Mammary epithelial cell (primary cell): ENCODE data around the gene PRRT1B.

Experiments
- EZH2 ChIP-seq: IDR thresholded peaks from 2 replicates; pipeline ENCODE4 v1.6.1; 2012; ENCODE audit warnings: low read length, inconsistent platforms, borderline replicate concordance
- TF ChIP-seq, protein P1 (sequence below), 2 donors: IDR thresholded peaks in 1 of 2; conservative IDR thresholded peaks in 1 of 2; 2 replicates each; pipeline ENCODE4 v1.5.1; 2011 to 2012; ENCODE audit warnings: inconsistent platforms in 2 of 2, low read length in 2 of 2, mild to moderate bottlenecking in 2 of 2, control low read depth in 1 of 2, low read depth in 1 of 2; ENCODE audit not compliant: insufficient read depth in 1 of 2; ENCODE audit errors: extremely low read depth in 1 of 2

GRCh38 chr9:131566158-131566557 lies 20.8 kb downstream of the PRRT1B start:
- TF ChIP-seq, protein P1, sequence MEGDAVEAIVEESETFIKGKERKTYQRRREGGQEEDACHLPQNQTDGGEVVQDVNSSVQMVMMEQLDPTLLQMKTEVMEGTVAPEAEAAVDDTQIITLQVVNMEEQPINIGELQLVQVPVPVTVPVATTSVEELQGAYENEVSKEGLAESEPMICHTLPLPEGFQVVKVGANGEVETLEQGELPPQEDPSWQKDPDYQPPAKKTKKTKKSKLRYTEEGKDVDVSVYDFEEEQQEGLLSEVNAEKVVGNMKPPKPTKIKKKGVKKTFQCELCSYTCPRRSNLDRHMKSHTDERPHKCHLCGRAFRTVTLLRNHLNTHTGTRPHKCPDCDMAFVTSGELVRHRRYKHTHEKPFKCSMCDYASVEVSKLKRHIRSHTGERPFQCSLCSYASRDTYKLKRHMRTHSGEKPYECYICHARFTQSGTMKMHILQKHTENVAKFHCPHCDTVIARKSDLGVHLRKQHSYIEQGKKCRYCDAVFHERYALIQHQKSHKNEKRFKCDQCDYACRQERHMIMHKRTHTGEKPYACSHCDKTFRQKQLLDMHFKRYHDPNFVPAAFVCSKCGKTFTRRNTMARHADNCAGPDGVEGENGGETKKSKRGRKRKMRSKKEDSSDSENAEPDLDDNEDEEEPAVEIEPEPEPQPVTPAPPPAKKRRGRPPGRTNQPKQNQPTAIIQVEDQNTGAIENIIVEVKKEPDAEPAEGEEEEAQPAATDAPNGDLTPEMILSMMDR (conservative IDR thresholded peaks at IDR 0.05 in 1 of 2, IDR thresholded peaks at IDR 0.05 in 1 of 2; ENCODE audit: extremely low read depth in 1 of 2, insufficient read depth in 1 of 2, low read depth in 1 of 2, low read length in 2 of 2) = no peak
- no peak for TF ChIP-seq EZH2
